Measurements from ENCODE around the gene ELMO1.
A peak's percentile ranks its signal among the peaks of the same experiment; 100 is the strongest.

ELMO1 gene

GRCh38 chr7:37448636-37449361 is at the start of gene ELMO1:
Gene ELMO1, minus strand, starts transcription at chr7:37448864. Its CDS starts 106,174 bp downstream, at chr7:37342690.
- peak; percentile 88 for DNase-seq (ENCODE audit: low spot score)

- no peak for DNase-seq (ENCODE audit: low spot score)
Observed at GRCh38 chr7:37497576-37497975, 48.9 kb upstream of the ELMO1 start.

GRCh38 chr7:37495574-37496184 is 47.0 kb upstream of the ELMO1 start:
- no peak for DNase-seq (ENCODE audit: low spot score)

GRCh38 chr7:37494926-37495325 is 46.3 kb upstream of the ELMO1 start:
- no peak for DNase-seq (ENCODE audit: low spot score)

- no peak for DNase-seq (ENCODE audit: low spot score)
Observed at GRCh38 chr7:37493810-37494209, 45.1 kb upstream of the ELMO1 start.

- DNase-seq (ENCODE audit: low spot score) = no peak
Observed at GRCh38 chr7:37493123-37493522, 44.5 kb upstream of the ELMO1 start.

- DNase-seq (ENCODE audit: low spot score) = peak; percentile 91
Observed at GRCh38 chr7:37491919-37492694, 43.4 kb upstream of the ELMO1 start.

GRCh38 chr7:37489703-37490102 is 41.0 kb upstream of the ELMO1 start:
- no peak for DNase-seq (ENCODE audit: low spot score)

GRCh38 chr7:37488163-37488764 is 39.6 kb upstream of the ELMO1 start:
- DNase-seq (ENCODE audit: low spot score) = no peak

GRCh38 chr7:37484426-37485073 is 35.9 kb upstream of the ELMO1 start:
- no peak for DNase-seq (ENCODE audit: low spot score)

- DNase-seq (ENCODE audit: low spot score) = no peak
Observed at GRCh38 chr7:37483627-37484026, 35.0 kb upstream of the ELMO1 start.

- no peak for DNase-seq (ENCODE audit: low spot score)
Observed at GRCh38 chr7:37482953-37483352, 34.3 kb upstream of the ELMO1 start.

GRCh38 chr7:37482505-37482904 is 33.8 kb upstream of the ELMO1 start:
- DNase-seq (ENCODE audit: low spot score) = no peak

GRCh38 chr7:37481722-37482288 is 33.1 kb upstream of the ELMO1 start:
- DNase-seq (ENCODE audit: low spot score) = no peak

- no peak for DNase-seq (ENCODE audit: low spot score)
Observed at GRCh38 chr7:37481154-37481553, 32.5 kb upstream of the ELMO1 start.

- DNase-seq (ENCODE audit: low spot score) = no peak
Observed at GRCh38 chr7:37480041-37481031, 31.7 kb upstream of the ELMO1 start.

GRCh38 chr7:37476881-37477450 is 28.3 kb upstream of the ELMO1 start:
- no peak for DNase-seq (ENCODE audit: low spot score)

- no peak for DNase-seq (ENCODE audit: low spot score)
Observed at GRCh38 chr7:37476428-37476827, 27.8 kb upstream of the ELMO1 start.

GRCh38 chr7:37475646-37476045 is 27.0 kb upstream of the ELMO1 start:
- no peak for DNase-seq (ENCODE audit: low spot score)

- DNase-seq (ENCODE audit: low spot score) = no peak
Observed at GRCh38 chr7:37471619-37472018, 23.0 kb upstream of the ELMO1 start.
